Chondrocyte (in vitro differentiated cells): Measurements from ENCODE around the gene PPT2. TPM values are rescaled to one million over a fixed set of nuclear protein-coding genes. Genes with fewer than 3 reads are reported as not detected.

Experiments used
- DNase-seq: peaks from one replicate; pipeline ENCODE4 v3.0.0; 2021; ENCODE audit warnings: mixed read lengths, low spot score
- H3K27ac Mint-ChIP-seq: one replicate; pipeline ENCODE4 v1.8.0; 2021; ENCODE audit warnings: mild to moderate bottlenecking, moderate library complexity, mixed read lengths; ENCODE audit not compliant: unreplicated experiment
- H3K27me3 Mint-ChIP-seq: 2 replicates; pipeline ENCODE4 v1.8.0; 2021; ENCODE audit warnings: low read depth, mixed read lengths
- H3K36me3 Mint-ChIP-seq: 2 replicates; pipeline ENCODE4 v1.8.0; 2021; ENCODE audit warnings: low read depth, mixed read lengths
- H3K4me1 Mint-ChIP-seq: 2 replicates; pipeline ENCODE4 v1.8.0; 2021; ENCODE audit warnings: low read depth, mild to moderate bottlenecking, mixed read lengths
- H3K4me3 Mint-ChIP-seq: one replicate; pipeline ENCODE4 v1.8.0; 2021; ENCODE audit warnings: mild to moderate bottlenecking, moderate library complexity, mixed read lengths; ENCODE audit not compliant: unreplicated experiment
- H3K9me3 Mint-ChIP-seq: 2 replicates; pipeline ENCODE4 v1.8.0; 2021; ENCODE audit warnings: low read depth, mixed read lengths
- total RNA-seq: library from RNA; stranded (reverse); gene quantifications from 3 replicates; pipeline ENCODE4 v1.2.1, GENCODE V29; 2021
- TF ChIP-seq, protein P1 (sequence below): fragments of 200-600 bp; sonication (generic); IDR thresholded peaks from 2 replicates; pipeline ENCODE4 v1.5.0; 2021; ENCODE audit warnings: antibody characterized with exemption, mild to moderate bottlenecking, moderate library complexity

Gene PPT2
- total RNA-seq, 1 donor from 2014 or later = 35.8 TPM

DNA sequence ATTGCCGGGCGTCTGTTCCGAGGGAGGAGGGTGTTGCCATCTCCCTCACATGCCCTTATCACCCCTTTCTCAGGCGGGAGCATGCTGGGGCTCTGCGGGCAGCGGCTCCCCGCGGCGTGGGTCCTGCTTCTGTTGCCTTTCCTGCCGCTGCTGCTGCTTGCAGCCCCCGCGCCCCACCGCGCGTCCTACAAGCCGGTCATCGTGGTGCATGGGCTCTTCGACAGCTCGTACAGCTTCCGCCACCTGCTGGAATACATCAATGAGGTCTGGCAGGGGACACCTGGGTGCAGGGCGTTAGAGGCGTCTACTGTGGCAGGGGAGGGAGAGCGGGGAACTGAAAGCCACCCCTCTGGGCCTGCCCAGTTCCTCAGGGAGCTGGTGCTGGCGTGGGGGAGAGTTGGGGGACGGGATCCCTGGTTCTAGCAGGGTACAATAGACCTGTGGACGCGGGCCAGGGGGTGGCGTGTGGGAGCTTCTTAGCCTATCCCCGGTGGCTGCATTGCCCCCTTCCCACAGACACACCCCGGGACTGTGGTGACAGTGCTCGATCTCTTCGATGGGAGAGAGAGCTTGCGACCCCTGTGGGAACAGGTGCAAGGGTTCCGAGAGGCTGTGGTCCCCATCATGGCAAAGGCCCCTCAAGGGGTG, 697 bp downstream of the PPT2 start:
- Mint-ChIP-seq H3K9me3 (no peaks in the 10 kb centered on the region), H3K36me3 (peaks cover 16% of the 10 kb centered on the region), H3K27me3 (no peaks in the 10 kb centered on the region), H3K4me1 (peaks cover 33% of the 10 kb centered on the region), H3K27ac (peak overlapping the region; percentile 99), H3K4me3 (peak overlapping the region; percentile 99)
- TF ChIP-seq, protein P1, sequence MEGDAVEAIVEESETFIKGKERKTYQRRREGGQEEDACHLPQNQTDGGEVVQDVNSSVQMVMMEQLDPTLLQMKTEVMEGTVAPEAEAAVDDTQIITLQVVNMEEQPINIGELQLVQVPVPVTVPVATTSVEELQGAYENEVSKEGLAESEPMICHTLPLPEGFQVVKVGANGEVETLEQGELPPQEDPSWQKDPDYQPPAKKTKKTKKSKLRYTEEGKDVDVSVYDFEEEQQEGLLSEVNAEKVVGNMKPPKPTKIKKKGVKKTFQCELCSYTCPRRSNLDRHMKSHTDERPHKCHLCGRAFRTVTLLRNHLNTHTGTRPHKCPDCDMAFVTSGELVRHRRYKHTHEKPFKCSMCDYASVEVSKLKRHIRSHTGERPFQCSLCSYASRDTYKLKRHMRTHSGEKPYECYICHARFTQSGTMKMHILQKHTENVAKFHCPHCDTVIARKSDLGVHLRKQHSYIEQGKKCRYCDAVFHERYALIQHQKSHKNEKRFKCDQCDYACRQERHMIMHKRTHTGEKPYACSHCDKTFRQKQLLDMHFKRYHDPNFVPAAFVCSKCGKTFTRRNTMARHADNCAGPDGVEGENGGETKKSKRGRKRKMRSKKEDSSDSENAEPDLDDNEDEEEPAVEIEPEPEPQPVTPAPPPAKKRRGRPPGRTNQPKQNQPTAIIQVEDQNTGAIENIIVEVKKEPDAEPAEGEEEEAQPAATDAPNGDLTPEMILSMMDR = peak; percentile 82
- no peak for DNase-seq

DNA sequence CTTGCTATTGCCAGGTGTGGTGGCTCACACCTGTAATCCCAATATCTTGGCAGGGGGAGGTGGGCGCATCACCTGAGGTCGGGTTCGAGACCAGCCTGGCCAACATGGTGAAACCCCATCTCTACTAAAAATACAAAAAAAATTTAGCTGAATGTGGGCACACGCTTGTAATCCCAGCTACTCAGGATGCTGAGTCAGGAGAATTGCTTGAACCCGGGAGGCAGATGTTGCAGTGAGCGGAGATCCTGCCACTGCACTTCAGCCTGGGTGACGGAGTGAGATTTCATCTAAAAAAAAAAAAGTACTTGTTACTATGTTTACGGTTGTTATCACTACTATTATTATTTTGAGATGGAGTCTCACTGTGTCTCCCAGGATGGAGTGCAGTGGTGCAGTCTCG, 3.0 kb downstream of the PPT2 start:
- H3K27ac Mint-ChIP-seq = no peak overlapping the region
- no peak for DNase-seq
- TF ChIP-seq, protein P1 = no peak
- H3K9me3 Mint-ChIP-seq = no peaks in the 10 kb centered on the region
- no peak overlapping the region for H3K4me3 Mint-ChIP-seq
- H3K36me3 Mint-ChIP-seq = peaks cover 16% of the 10 kb centered on the region
- no peaks in the 10 kb centered on the region for H3K27me3 Mint-ChIP-seq
- H3K4me1 Mint-ChIP-seq = peaks cover 29% of the 10 kb centered on the region

DNA sequence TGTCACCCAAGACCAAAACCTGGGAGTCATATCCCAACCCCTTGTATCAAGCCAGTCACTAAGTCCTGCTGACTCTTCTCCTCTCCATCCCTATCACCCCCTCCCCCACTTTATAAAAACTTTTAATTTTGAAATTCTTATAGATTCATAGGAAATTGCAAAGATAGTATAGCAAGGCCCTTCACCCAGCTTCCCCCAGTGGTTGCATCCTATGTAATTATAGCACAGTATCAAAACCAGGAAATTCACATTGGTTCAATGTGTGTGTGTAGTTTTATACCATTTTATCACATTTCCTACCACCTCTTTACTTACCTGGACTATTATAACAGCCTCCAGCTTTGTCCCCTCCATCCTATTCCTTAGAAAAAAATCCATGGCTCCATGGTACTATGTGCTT, 4.1 kb downstream of the PPT2 start:
- Mint-ChIP-seq H3K4me3 (no peak overlapping the region), H3K36me3 (peaks cover 19% of the 10 kb centered on the region), H3K9me3 (no peaks in the 10 kb centered on the region), H3K27ac (no peak overlapping the region), H3K4me1 (peaks cover 17% of the 10 kb centered on the region), H3K27me3 (no peaks in the 10 kb centered on the region)
- TF ChIP-seq, protein P1 = no peak
- no peak for DNase-seq

DNA sequence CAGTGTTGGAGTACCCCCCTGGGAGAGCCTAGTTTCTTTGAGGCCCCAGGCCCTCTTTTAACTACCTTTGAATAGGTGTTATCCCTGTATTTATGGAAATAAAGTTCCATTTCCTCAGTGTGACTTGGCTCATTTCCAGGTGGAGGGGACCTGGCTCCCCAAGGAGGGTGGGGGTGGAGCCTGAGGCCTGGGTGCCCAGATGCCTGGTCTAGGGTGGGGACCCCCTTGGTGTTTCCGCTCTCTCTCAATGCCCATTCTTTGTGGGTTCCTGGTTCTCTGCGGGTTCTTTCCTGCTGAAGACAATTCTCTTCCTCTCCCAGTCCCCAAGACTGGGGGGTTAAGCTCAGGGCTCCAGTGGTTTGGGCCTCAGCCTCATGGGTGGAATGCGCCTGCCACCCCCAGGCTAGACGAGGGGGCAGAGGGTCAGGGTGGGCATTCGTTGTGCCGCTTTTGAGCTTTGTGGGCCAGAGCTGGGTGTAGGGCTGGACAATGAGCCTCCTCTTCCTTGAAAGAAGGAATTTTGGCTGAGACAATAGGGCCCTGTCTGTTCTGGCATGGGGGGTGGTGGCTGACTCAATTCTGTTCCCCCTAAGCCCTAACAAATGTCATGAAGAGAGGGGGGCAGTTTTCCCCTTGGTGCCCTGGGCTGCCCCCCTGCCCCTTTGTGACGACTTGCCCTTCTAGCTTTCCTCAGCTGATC, 9.8 kb downstream of the PPT2 start:
- H3K4me3 Mint-ChIP-seq = no peak overlapping the region
- peak overlapping the region; percentile 59 for H3K27ac Mint-ChIP-seq
- H3K9me3 Mint-ChIP-seq = no peaks in the 10 kb centered on the region
- H3K36me3 Mint-ChIP-seq = peaks cover 16% of the 10 kb centered on the region
- DNase-seq = peak; percentile 35
- TF ChIP-seq, protein P1 = no peak
- peaks cover under 1% of the 10 kb centered on the region for H3K4me1 Mint-ChIP-seq
- no peaks in the 10 kb centered on the region for H3K27me3 Mint-ChIP-seq

DNA sequence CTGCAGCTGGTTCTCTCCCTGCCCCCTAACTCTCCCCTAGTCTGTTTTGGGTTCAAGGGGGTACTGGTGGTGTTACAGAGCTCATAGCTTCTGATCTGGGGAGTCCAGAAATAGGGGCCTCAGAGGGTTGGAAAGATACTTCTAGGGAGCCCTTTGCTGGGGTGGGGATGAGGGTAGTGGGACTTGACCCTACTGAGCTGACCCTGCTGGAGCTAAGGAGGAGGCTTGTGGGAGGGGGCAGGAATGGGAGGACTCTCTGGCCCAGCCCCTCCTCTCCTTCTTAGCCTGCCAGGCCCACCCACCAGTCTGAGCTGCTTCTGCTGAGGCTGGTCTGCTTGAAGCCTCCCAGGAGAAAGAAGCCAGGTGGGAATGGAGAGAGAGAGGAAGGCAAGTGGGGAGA, 10.4 kb downstream of the PPT2 start, which contains the start of gene EGFL8:
EGFL8 (plus strand) TSS at position 301 of the 400 bp plus-strand sequence. CDS start 1,571 bp downstream, outside the sequence.
- DNase-seq = peak; percentile 26
- H3K27ac Mint-ChIP-seq = peak within 1 kb of the TSS; percentile 59
- H3K36me3 Mint-ChIP-seq = peaks cover 19% of the 10 kb centered on the region
- peaks cover 4% of the 10 kb centered on the region for H3K4me1 Mint-ChIP-seq
- TF ChIP-seq, protein P1 = no peak
- no peaks in the 10 kb centered on the region for H3K9me3 Mint-ChIP-seq
- no peak within 1 kb of the TSS for H3K4me3 Mint-ChIP-seq
- no peaks in the 10 kb centered on the region for H3K27me3 Mint-ChIP-seq
